ENCODE measurements around the gene COPA. TPM values are rescaled to one million over a fixed set of nuclear protein-coding genes. Genes with fewer than 3 reads are reported as not detected.

The COPA gene
- total and polyA plus RNA-seq, 2 donors (not counting 3 experiments of a cell fraction or from before 2014, with no cell fraction given) = 127 to 185 TPM

GRCh38 chr1:160315359-160315758 is 27.7 kb downstream of the COPA start:
- Histone ChIP-seq H3K9me3 (replicated peaks; ENCODE audit: control insufficient read depth, insufficient read depth, low read length) (no peaks in the 10 kb centered on the region), H3K9ac (replicated peaks; ENCODE audit: extremely low read depth, insufficient read depth, low read length) (no peak overlapping the region), H3K4me2 (ENCODE audit: insufficient read depth, low read length) (no peak overlapping the region), H3K27ac (ENCODE audit: insufficient read depth, low read depth, low read length) (no peak overlapping the region), H3K4me1 (ENCODE audit: control insufficient read depth, extremely low read depth, insufficient read depth, low read length) (no peaks in the 10 kb centered on the region), H3K79me2 (ENCODE audit: control insufficient read depth, insufficient read depth, low read length) (peaks cover 36% of the 10 kb centered on the region), H2AFZ (ENCODE audit: low read depth, low read length) (no peak overlapping the region), H3K27me3 (ENCODE audit: control insufficient read depth in 2 of 2, insufficient read depth in 2 of 2, low read length in 2 of 2) (no peaks in the 10 kb centered on the region), H3K36me3 (ENCODE audit: control insufficient read depth in 2 of 2, extremely low read depth in 1 of 2, insufficient read depth in 2 of 2, low read length in 2 of 2) (peaks cover 26 to 30% of the 10 kb centered on the region in 2 experiments), H4K20me1 (replicated peaks; ENCODE audit: control insufficient read depth, extremely low read depth, insufficient read depth, low read length) (peaks cover 2% of the 10 kb centered on the region), H3K4me3 (replicated peaks in 1 of 3; ENCODE audit: insufficient read depth in 1 of 3, low read depth in 1 of 3, low read length in 3 of 3) (no peak overlapping the region), H3K9me1 (replicated peaks; ENCODE audit: control insufficient read depth, extremely low read depth, insufficient read depth, low read length) (no peaks in the 10 kb centered on the region)
- ChIA-PET POLR2A (no interaction called here), CTCF (interaction anchor here (2.0 to 2.1 kb wide), 2 partner anchors 17 to 24 kb away, joined by 6 to 13 read pairs; no protein-coding TSS in a partner anchor)
- dilution Hi-C loops (cut with MboI; ENCODE audit: extremely low pct_ligation_motif_present, low sequenced_read_pairs) (no loop called here), intact Hi-C loops (cut with micrococcal nuclease) (no loop called here)
- DNase-seq (ENCODE audit: low read depth, low spot score) (no peak), FAIRE-seq (no peak)
- no TSS peak for BruUV-seq (replicated peaks)
- TF ChIP-seq POLR2A (IDR thresholded peaks at IDR 0.05; ENCODE audit: low read depth, low read length) (no peak), FOS (IDR thresholded peaks at IDR 0.05; ENCODE audit: borderline replicate concordance, insufficient read depth, low read length) (no peak)

- no peaks in the 10 kb centered on the region for H3K9me1 ChIP-seq (replicated peaks; ENCODE audit: control insufficient read depth, extremely low read depth, insufficient read depth, low read length)
- no peak overlapping the region for H3K9ac ChIP-seq (replicated peaks; ENCODE audit: extremely low read depth, insufficient read depth, low read length)
- no peak overlapping the region for H2AFZ ChIP-seq (ENCODE audit: low read depth, low read length)
- no peak for DNase-seq (ENCODE audit: low read depth, low spot score)
- H3K4me1 ChIP-seq (ENCODE audit: control insufficient read depth, extremely low read depth, insufficient read depth, low read length) = no peaks in the 10 kb centered on the region
- peaks cover 2% of the 10 kb centered on the region for H3K79me2 ChIP-seq (ENCODE audit: control insufficient read depth, insufficient read depth, low read length)
- no peaks in the 10 kb centered on the region for H3K27me3 ChIP-seq (ENCODE audit: control insufficient read depth in 2 of 2, insufficient read depth in 2 of 2, low read length in 2 of 2)
- no peaks in the 10 kb centered on the region for H3K9me3 ChIP-seq (replicated peaks; ENCODE audit: control insufficient read depth, insufficient read depth, low read length)
- POLR2A ChIA-PET = no interaction called here
- dilution Hi-C loops (cut with MboI; ENCODE audit: extremely low pct_ligation_motif_present, low sequenced_read_pairs) = no loop called here
- CTCF ChIA-PET = interaction anchor here (0.8 kb wide), 1 partner anchor 14 kb away, joined by 3 read pairs; no protein-coding TSS in a partner anchor
- no peak overlapping the region for H3K4me3 ChIP-seq (replicated peaks in 1 of 3; ENCODE audit: insufficient read depth in 1 of 3, low read depth in 1 of 3, low read length in 3 of 3)
- FAIRE-seq = no peak
- no TSS peak for BruUV-seq (replicated peaks)
- intact Hi-C loops (cut with micrococcal nuclease) = loop anchor here (5.0 kb wide), 1 partner anchor 33 kb away; the partner anchor contains the start of genes COPA and NCSTN
- H3K36me3 ChIP-seq (ENCODE audit: control insufficient read depth in 2 of 2, extremely low read depth in 1 of 2, insufficient read depth in 2 of 2, low read length in 2 of 2) = peaks cover 50 to 54% of the 10 kb centered on the region in 2 experiments
- H3K4me2 ChIP-seq (ENCODE audit: insufficient read depth, low read length) = no peak overlapping the region
- H4K20me1 ChIP-seq (replicated peaks; ENCODE audit: control insufficient read depth, extremely low read depth, insufficient read depth, low read length) = no peaks in the 10 kb centered on the region
- H3K27ac ChIP-seq (ENCODE audit: insufficient read depth, low read depth, low read length) = no peak overlapping the region
- TF ChIP-seq FOS (IDR thresholded peaks at IDR 0.05; ENCODE audit: borderline replicate concordance, insufficient read depth, low read length) = no peak
- TF ChIP-seq EZH2 (IDR thresholded peaks at IDR 0.05; ENCODE audit: borderline replicate concordance, low read depth, low read length, severe bottlenecking) = no peak
- no peak for TF ChIP-seq CTCF (IDR thresholded peaks at IDR 0.05; ENCODE audit: extremely low read depth in 1 of 2, insufficient read depth in 1 of 2, low read depth in 1 of 2, low read length in 2 of 2)
- no peak for TF ChIP-seq MYC (IDR thresholded peaks at IDR 0.05; ENCODE audit: low read depth, low read length)
- TF ChIP-seq GATA2 (IDR thresholded peaks at IDR 0.05; ENCODE audit: insufficient read depth, insufficient read length, low read depth, low read length) = no peak
- TF ChIP-seq MAX (IDR thresholded peaks at IDR 0.05; ENCODE audit: insufficient read depth, insufficient read length) = no peak
- no peak for TF ChIP-seq POLR2A (IDR thresholded peaks at IDR 0.05; ENCODE audit: low read depth, low read length)
- TF ChIP-seq POLR2AphosphoS5 (IDR thresholded peaks at IDR 0.05; ENCODE audit: insufficient read depth, low read depth, low read length) = no peak
- TF ChIP-seq JUN (IDR thresholded peaks at IDR 0.05; ENCODE audit: borderline replicate concordance, insufficient read depth, insufficient read length, low read depth) = no peak
These were observed 33.5 kb downstream of the COPA start for GRCh38 chr1:160309571-160309970.

All from endothelial cell of umbilical vein (primary cell).